Measurements from ENCODE around the gene GALNT15. TPM values are rescaled to one million over a fixed set of nuclear protein-coding genes. Genes with fewer than 3 reads are reported as not detected.

GALNT15 gene
- total RNA-seq, 2 donors from 2014 or later = 0.13 TPM; not detected in 1

DNA sequence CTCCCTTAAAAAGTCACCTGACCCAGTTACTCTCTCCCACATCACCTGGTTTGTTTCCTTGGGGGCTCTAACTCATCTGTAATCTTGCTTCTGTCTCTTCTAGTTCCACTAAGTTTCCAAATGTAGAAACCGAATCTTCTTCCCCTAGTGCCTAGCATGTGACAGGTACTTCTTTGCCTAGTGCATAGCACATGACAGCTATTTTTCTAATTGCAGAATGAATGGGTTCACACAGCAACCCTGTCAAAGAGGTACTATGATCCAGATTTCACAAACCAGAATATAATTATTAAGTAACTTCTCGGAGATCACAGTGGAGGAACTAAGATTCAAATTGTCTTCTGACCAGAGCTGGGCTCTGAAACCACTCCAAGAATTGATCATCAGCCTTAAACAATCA lies 82.8 kb downstream of the GALNT15 start:
- Histone ChIP-seq H3K27me3 (ENCODE audit: control insufficient read depth, insufficient read depth, low read length, poor library complexity, severe bottlenecking) (no peaks in the 10 kb centered on the region), H3K36me3 (ENCODE audit: control insufficient read depth, insufficient read depth, low read length) (peaks cover 35% of the 10 kb centered on the region), H3K4me1 (ENCODE audit: control insufficient read depth, insufficient read depth, low read length) (no peaks in the 10 kb centered on the region), H3K9me3 (ENCODE audit: control insufficient read depth, low read length) (no peaks in the 10 kb centered on the region), H3K27ac (ENCODE audit: low read depth, low read length) (no peak overlapping the region), H3K4me3 (ENCODE audit: low read length) (no peak overlapping the region), H3K9ac (ENCODE audit: extremely low read depth, low read length, poor library complexity, severe bottlenecking) (no peak overlapping the region)
- no peaks in the 10 kb centered on the region for H3K9me3 Mint-ChIP-seq
- peaks cover 6% of the 10 kb centered on the region for H3K36me3 Mint-ChIP-seq (ENCODE audit: low read depth)
- no peak overlapping the region for H3K4me3 Mint-ChIP-seq
- no peak for DNase-seq
- WGBS, 2 experiments (ENCODE audit: insufficient coverage in 1 of 2, insufficient read length in 1 of 2) = 95 to 100% methylated on average over 2 of the region's 2 CpGs
- TF ChIP-seq, protein P1, sequence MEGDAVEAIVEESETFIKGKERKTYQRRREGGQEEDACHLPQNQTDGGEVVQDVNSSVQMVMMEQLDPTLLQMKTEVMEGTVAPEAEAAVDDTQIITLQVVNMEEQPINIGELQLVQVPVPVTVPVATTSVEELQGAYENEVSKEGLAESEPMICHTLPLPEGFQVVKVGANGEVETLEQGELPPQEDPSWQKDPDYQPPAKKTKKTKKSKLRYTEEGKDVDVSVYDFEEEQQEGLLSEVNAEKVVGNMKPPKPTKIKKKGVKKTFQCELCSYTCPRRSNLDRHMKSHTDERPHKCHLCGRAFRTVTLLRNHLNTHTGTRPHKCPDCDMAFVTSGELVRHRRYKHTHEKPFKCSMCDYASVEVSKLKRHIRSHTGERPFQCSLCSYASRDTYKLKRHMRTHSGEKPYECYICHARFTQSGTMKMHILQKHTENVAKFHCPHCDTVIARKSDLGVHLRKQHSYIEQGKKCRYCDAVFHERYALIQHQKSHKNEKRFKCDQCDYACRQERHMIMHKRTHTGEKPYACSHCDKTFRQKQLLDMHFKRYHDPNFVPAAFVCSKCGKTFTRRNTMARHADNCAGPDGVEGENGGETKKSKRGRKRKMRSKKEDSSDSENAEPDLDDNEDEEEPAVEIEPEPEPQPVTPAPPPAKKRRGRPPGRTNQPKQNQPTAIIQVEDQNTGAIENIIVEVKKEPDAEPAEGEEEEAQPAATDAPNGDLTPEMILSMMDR (conservative IDR thresholded peaks at IDR 0.05) = no peak
- no peaks in the 10 kb centered on the region for H3K27me3 Mint-ChIP-seq (ENCODE audit: insufficient read depth)
- H3K4me1 Mint-ChIP-seq = no peaks in the 10 kb centered on the region
- H3K27ac Mint-ChIP-seq = no peak overlapping the region

DNA sequence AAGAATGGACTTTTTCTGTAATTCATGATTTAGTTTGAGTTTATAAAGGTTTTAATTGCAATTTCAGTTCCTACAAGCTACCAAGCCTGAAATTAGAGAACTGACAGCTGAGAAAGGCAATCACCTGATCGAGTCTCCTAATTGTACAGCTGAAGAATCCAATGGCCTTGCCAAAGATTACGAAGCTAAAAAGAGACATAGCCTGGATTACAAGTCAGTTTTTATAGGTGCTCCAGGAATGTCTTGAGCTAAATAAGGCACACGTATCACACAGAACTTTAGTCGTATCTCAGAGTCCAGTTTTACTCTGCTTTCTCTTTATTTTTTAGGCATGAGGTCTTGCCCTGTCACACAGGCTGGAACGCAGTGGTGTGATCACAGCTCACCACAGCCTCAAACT lies 83.7 kb downstream of the GALNT15 start:
- no peaks in the 10 kb centered on the region for H3K4me1 ChIP-seq (ENCODE audit: control insufficient read depth, insufficient read depth, low read length)
- H3K9ac ChIP-seq (ENCODE audit: extremely low read depth, low read length, poor library complexity, severe bottlenecking) = no peak overlapping the region
- 91 to 95% methylated on average over 5 of the region's 5 CpGs for WGBS, 2 experiments (ENCODE audit: insufficient coverage in 1 of 2, insufficient read length in 1 of 2)
- H3K27ac Mint-ChIP-seq = no peak overlapping the region
- no peak overlapping the region for H3K27ac ChIP-seq (ENCODE audit: low read depth, low read length)
- H3K27me3 ChIP-seq (ENCODE audit: control insufficient read depth, insufficient read depth, low read length, poor library complexity, severe bottlenecking) = no peaks in the 10 kb centered on the region
- H3K9me3 Mint-ChIP-seq = no peaks in the 10 kb centered on the region
- no peaks in the 10 kb centered on the region for H3K9me3 ChIP-seq (ENCODE audit: control insufficient read depth, low read length)
- no peak overlapping the region for H3K4me3 Mint-ChIP-seq
- DNase-seq = no peak
- no peaks in the 10 kb centered on the region for H3K27me3 Mint-ChIP-seq (ENCODE audit: insufficient read depth)
- H3K4me3 ChIP-seq (ENCODE audit: low read length) = no peak overlapping the region
- TF ChIP-seq, protein P1 (conservative IDR thresholded peaks at IDR 0.05) = no peak
- no peaks in the 10 kb centered on the region for H3K4me1 Mint-ChIP-seq
- peaks cover 6% of the 10 kb centered on the region for H3K36me3 Mint-ChIP-seq (ENCODE audit: low read depth)
- peaks cover 37% of the 10 kb centered on the region for H3K36me3 ChIP-seq (ENCODE audit: control insufficient read depth, insufficient read depth, low read length)

DNA sequence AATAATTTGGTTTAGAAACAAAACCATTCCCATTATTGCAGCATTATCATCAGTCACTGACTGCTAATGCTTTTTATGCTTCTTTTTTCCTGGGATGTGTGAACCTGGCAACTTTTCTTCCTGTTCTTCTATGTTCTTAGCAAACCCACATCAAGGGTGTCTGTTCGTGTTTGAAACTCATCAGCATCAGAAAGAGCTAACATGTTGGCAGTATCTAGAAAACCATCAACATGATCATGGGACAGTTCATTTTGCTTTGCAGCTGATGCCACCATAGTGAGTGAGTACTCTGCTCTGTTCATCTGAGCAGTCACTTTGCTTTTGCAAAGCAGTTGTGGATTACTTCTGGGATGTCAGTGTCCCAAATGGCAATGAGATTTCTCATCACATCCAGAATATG lies 84.4 kb downstream of the GALNT15 start:
- TF ChIP-seq, protein P1 (conservative IDR thresholded peaks at IDR 0.05) = no peak

More for the DNA sequence above, 84.4 kb downstream of the GALNT15 start:
- H3K27me3 Mint-ChIP-seq (ENCODE audit: insufficient read depth) = no peaks in the 10 kb centered on the region
- H3K9me3 ChIP-seq (ENCODE audit: control insufficient read depth, low read length) = no peaks in the 10 kb centered on the region
- H3K4me1 ChIP-seq (ENCODE audit: control insufficient read depth, insufficient read depth, low read length) = no peaks in the 10 kb centered on the region
- WGBS, 2 experiments (ENCODE audit: insufficient coverage in 1 of 2, insufficient read length in 1 of 2) = 89% methylated on average over 1 of the region's 1 CpG
- no peak overlapping the region for H3K27ac Mint-ChIP-seq
- H3K36me3 Mint-ChIP-seq (ENCODE audit: low read depth) = peaks cover 6% of the 10 kb centered on the region
- no peaks in the 10 kb centered on the region for H3K9me3 Mint-ChIP-seq
- peaks cover under 1% of the 10 kb centered on the region for H3K4me1 Mint-ChIP-seq
- no peak overlapping the region for H3K4me3 ChIP-seq (ENCODE audit: low read length)
- H3K27ac ChIP-seq (ENCODE audit: low read depth, low read length) = no peak overlapping the region
- H3K9ac ChIP-seq (ENCODE audit: extremely low read depth, low read length, poor library complexity, severe bottlenecking) = no peak overlapping the region
- no peak overlapping the region for H3K4me3 Mint-ChIP-seq
- H3K36me3 ChIP-seq (ENCODE audit: control insufficient read depth, insufficient read depth, low read length) = peaks cover 37% of the 10 kb centered on the region
- H3K27me3 ChIP-seq (ENCODE audit: control insufficient read depth, insufficient read depth, low read length, poor library complexity, severe bottlenecking) = no peaks in the 10 kb centered on the region
- no peak for DNase-seq

All from endodermal cell (in vitro differentiated cells).